ENCODE measurements around the gene MCRIP2.

- TF ChIP-seq POLR2AphosphoS5 (IDR thresholded peaks at IDR 0.05) (no peak), CTCF (IDR thresholded peaks at IDR 0.05 in 8 of 11, conservative IDR thresholded peaks at IDR 0.05 in 3 of 11) (no peak), POLR2A (IDR thresholded peaks at IDR 0.05) (no peak)
Observed at GRCh38 chr16:628321-629061, 13.1 kb upstream of the MCRIP2 start.

Measured in spleen (tissue), 7 donors.